Omental fat pad (tissue), 4 donors: ENCODE data around the gene FZD10. TPM values are rescaled to one million over a fixed set of nuclear protein-coding genes. Genes with fewer than 3 reads are reported as not detected.

Experiments used
- ATAC-seq: fragments of 150-250 bp; one replicate; pipeline ENCODE4 v1.9.1; 2016; ENCODE audit warnings: mild to moderate bottlenecking, moderate library complexity; ENCODE audit not compliant: low FRiP score
- DNase-seq: peaks from one replicate; pipeline ENCODE4 v3.0.0-alpha.2; 2019; ENCODE audit warnings: low spot score
- total RNA-seq, 4 donors: library from RNA; depleted of rRNA; stranded (reverse); fragments of >200 nt; gene quantifications; one replicate each; pipeline ENCODE4 v1.1.0, GENCODE V29; 2016
- TF ChIP-seq, protein P1 (sequence below), 3 donors: fragments of 450-650 bp; IDR thresholded peaks; one replicate each; pipeline ENCODE4 v1.5.1; 2016 to 2017; ENCODE audit warnings: antibody characterized with exemption in 3 of 3, mild to moderate bottlenecking in 3 of 3, moderate library complexity in 2 of 3

The FZD10 gene
- total RNA-seq, 4 donors from 2014 or later = 0.25 to 3.8 (median 0.98) TPM

DNA sequence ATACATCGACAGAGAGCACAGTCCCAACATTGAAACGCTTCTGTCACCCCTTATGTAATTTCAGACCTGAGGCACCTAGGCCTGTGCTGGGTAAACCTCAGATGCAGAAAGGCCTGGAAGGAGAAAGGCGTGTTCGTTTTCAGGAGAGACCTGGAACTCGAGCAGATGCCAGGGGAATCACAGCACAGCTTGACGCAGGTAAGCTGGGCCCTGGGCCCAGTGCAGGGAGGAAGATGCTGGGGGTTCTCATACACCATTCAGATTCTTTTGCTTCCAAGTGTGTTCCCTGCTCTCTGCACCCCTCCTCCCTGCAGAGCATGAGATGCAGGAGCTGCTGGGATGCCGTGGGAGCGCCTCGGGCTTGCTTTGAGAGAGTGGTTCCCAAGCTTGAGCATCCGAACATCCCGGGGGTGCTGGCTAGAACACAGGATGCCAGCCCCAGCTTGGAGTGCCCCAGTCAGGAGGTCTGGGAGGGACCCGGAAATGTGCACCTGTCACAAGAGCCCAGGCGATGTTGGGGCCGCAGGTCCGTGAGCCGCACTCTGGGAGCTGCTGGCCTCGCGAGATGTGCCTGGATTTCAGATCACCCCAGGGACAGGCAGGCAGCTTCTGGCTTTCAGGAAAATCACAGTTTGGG is 35.9 kb downstream of the FZD10 start:
- DNase-seq (no peak), ATAC-seq (no peak)
- TF ChIP-seq, protein P1, sequence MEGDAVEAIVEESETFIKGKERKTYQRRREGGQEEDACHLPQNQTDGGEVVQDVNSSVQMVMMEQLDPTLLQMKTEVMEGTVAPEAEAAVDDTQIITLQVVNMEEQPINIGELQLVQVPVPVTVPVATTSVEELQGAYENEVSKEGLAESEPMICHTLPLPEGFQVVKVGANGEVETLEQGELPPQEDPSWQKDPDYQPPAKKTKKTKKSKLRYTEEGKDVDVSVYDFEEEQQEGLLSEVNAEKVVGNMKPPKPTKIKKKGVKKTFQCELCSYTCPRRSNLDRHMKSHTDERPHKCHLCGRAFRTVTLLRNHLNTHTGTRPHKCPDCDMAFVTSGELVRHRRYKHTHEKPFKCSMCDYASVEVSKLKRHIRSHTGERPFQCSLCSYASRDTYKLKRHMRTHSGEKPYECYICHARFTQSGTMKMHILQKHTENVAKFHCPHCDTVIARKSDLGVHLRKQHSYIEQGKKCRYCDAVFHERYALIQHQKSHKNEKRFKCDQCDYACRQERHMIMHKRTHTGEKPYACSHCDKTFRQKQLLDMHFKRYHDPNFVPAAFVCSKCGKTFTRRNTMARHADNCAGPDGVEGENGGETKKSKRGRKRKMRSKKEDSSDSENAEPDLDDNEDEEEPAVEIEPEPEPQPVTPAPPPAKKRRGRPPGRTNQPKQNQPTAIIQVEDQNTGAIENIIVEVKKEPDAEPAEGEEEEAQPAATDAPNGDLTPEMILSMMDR (IDR thresholded peaks at IDR 0.05) = no peak

DNA sequence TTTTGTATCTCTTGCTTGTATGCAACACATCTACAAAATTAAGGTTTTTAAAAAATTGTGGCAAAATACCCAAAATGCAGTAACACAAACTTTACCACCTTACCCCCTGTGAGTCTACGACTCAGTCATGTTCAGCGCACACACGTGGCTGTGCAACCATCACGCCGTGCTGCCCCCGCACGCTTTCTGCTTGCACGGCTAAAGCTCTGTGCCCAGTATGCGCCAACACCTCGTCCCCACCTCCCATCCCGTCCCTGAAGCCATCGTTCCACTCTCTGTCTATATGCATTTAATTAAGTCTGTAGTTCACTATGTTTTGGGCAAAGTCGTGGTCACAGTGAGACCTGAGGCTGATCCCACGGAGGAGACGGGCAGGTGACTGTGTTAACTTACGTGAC is 36.4 kb downstream of the FZD10 start:
- ATAC-seq (no peak), DNase-seq (no peak)
- TF ChIP-seq, protein P1 (IDR thresholded peaks at IDR 0.05) = no peak

GRCh38 chr12:130199581-130200390 is 37.5 kb downstream of the FZD10 start:
- DNase-seq (no peak), ATAC-seq (no peak)
- TF ChIP-seq, protein P1 (IDR thresholded peaks at IDR 0.05) = no peak

GRCh38 chr12:130200445-130200844 is 38.2 kb downstream of the FZD10 start:
- ATAC-seq = no peak
- DNase-seq = no peak
- TF ChIP-seq, protein P1 (IDR thresholded peaks at IDR 0.05) = no peak

- no peak for ATAC-seq
- no peak for DNase-seq
- TF ChIP-seq, protein P1 (IDR thresholded peaks at IDR 0.05) = no peak
Observed at GRCh38 chr12:130201037-130201436, 38.8 kb downstream of the FZD10 start.

DNA sequence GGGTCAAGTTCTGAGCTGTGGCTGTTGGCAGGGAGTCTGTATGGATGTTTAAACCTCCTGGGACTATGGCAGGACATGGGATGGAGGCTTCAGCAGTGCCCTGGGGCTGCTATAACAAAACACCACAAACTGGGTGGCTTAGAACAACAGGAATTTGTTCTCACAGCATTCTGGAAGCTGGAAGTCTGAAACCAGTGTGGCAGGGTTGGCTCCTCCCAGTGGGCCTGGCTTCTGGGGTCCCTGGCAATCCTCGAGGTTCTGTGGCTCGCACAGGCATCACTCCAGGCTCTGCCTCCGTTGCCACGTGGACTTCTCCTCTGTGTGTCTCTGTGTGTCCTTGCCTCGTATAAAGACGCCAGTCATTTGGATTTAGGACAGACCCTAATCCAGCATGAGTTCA is 39.9 kb downstream of the FZD10 start:
- TF ChIP-seq, protein P1 (IDR thresholded peaks at IDR 0.05) = no peak
- ATAC-seq (no peak), DNase-seq (no peak)

DNA sequence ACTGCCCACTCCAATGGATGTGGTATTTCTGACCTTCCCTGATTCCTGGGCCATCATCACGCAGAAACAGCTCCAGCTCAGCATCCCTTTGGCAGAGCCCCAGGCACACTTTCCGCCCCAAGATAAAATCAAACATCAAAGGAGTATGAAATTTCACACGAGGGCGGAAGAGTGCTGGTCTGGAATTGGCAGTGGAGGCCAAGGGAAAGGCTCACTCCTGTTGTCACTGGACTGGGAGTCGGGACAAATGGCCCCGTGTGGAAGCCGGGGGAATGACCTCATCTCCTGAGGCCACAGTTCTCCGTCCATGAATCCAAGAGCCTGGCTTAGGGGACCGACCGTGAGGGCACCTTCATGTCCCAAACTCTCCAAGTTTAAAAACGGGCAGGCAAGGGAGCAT is 40.9 kb downstream of the FZD10 start:
- TF ChIP-seq, protein P1 (IDR thresholded peaks at IDR 0.05) = no peak
- ATAC-seq (no peak), DNase-seq (no peak)
